ENCODE results near the gene CNNM3. TPM values are rescaled to one million over a fixed set of nuclear protein-coding genes. Genes with fewer than 3 reads are reported as not detected.
"Not testable (repeated sequence)": the region's sequence is repeated elsewhere in the genome, so short reads cannot be mapped to it uniquely, and the experiment has no call there.

CNNM3 gene
- total RNA-seq, 2 donors from 2014 or later = 4.2 to 7.9 TPM

- peaks cover 0 to 51% of the 10 kb centered on the region in 2 donors for H3K4me1 ChIP-seq
- no peak for DNase-seq (ENCODE audit: low spot score)
- peak overlapping the region; percentile 69 to 79 for H3K27ac ChIP-seq
- H3K27me3 ChIP-seq = no peaks in the 10 kb centered on the region
- peaks cover 44% of the 10 kb centered on the region for H3K36me3 ChIP-seq
- TF ChIP-seq, protein P1, sequence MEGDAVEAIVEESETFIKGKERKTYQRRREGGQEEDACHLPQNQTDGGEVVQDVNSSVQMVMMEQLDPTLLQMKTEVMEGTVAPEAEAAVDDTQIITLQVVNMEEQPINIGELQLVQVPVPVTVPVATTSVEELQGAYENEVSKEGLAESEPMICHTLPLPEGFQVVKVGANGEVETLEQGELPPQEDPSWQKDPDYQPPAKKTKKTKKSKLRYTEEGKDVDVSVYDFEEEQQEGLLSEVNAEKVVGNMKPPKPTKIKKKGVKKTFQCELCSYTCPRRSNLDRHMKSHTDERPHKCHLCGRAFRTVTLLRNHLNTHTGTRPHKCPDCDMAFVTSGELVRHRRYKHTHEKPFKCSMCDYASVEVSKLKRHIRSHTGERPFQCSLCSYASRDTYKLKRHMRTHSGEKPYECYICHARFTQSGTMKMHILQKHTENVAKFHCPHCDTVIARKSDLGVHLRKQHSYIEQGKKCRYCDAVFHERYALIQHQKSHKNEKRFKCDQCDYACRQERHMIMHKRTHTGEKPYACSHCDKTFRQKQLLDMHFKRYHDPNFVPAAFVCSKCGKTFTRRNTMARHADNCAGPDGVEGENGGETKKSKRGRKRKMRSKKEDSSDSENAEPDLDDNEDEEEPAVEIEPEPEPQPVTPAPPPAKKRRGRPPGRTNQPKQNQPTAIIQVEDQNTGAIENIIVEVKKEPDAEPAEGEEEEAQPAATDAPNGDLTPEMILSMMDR (IDR thresholded peaks at IDR 0.05) = no peak
- H3K9me3 ChIP-seq = no peaks in the 10 kb centered on the region
- H3K4me3 ChIP-seq = no peak overlapping the region
These were observed 43.6 kb downstream of the CNNM3 start for GRCh38 chr2:96859681-96860064.

DNA sequence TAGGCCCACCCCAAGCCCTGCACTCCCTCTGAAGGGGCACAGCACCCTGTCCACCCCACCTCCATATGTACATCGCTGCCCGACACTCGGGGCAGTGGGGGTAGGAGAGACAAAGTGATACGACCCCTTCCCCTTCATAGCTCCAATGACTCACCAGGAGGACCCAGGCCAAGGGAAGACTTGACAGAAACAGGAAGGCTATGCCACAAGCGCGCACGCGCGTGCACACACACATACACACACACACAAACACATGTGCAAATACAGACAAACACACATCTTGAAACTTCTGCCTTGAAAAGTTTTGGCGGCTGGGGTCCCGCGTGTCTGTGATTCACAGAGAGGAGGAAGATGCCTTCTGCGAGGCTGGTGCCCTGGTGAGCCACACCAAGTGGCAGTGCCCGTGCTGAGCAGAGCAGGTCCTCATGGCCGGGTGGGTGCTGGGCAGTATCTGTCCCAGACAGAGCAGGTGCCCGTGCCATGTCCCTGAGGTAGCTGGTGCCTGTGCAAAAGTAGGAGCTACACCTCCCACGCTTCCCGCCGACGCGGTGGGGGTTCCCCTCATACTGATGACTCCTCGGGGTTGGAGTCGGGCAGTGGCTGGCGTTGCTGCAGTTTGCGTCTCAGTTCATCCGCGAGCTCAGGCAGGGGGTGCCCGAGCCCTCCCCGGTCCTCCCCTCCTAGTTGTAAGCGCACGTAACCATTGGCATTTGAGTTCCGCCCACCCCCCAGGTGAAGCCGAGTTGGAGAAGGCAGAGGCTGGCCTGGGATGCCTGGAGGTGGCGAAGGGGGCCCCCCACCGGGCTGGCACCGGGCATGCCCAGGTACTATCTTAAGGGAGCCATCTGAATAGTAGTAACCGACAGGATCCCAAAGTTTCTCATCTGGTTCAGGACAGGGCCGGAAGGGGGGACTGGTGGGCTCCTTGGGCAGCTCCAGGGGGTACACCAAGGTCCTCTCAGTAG, 44.3 kb downstream of the CNNM3 start:
- TF ChIP-seq, protein P1 (IDR thresholded peaks at IDR 0.05) = no peak
- peaks cover 50% of the 10 kb centered on the region for H3K36me3 ChIP-seq
- H3K27ac ChIP-seq = peak overlapping the region; percentile 39 to 79
- DNase-seq (ENCODE audit: low spot score) = no peak
- H3K4me1 ChIP-seq = peaks cover 0 to 57% of the 10 kb centered on the region in 2 donors
- no peaks in the 10 kb centered on the region for H3K27me3 ChIP-seq
- H3K4me3 ChIP-seq = no peak overlapping the region
- H3K9me3 ChIP-seq = no peaks in the 10 kb centered on the region

- H3K36me3 ChIP-seq = peaks cover 58% of the 10 kb centered on the region
- no peak overlapping the region for H3K4me3 ChIP-seq
- no peaks in the 10 kb centered on the region for H3K27me3 ChIP-seq
- TF ChIP-seq, protein P1 (IDR thresholded peaks at IDR 0.05) = no peak
- H3K9me3 ChIP-seq = no peaks in the 10 kb centered on the region
- peaks cover 0 to 64% of the 10 kb centered on the region in 2 donors for H3K4me1 ChIP-seq
- no peak overlapping the region for H3K27ac ChIP-seq
- DNase-seq (ENCODE audit: low spot score) = no peak
These were observed 45.0 kb downstream of the CNNM3 start for GRCh38 chr2:96861074-96861473.

GRCh38 chr2:96863056-96863455, 47.0 kb downstream of the CNNM3 start:
- H3K27me3 ChIP-seq; DNase-seq (ENCODE audit: low spot score); H3K27ac ChIP-seq; H3K9me3 ChIP-seq; H3K4me3 ChIP-seq: not testable (repeated sequence)
- H3K4me1 ChIP-seq = peaks cover 0 to 70% of the 10 kb centered on the region in 2 donors
- H3K36me3 ChIP-seq = peaks cover 66% of the 10 kb centered on the region

GRCh38 chr2:96863575-96864342, 47.7 kb downstream of the CNNM3 start:
- no peak for DNase-seq (ENCODE audit: low spot score)
- H3K36me3 ChIP-seq = peaks cover 66% of the 10 kb centered on the region
- H3K4me1 ChIP-seq = peaks cover 0 to 69% of the 10 kb centered on the region in 2 donors
- H3K9me3 ChIP-seq = no peaks in the 10 kb centered on the region
- H3K27ac ChIP-seq = no peak overlapping the region
- no peaks in the 10 kb centered on the region for H3K27me3 ChIP-seq
- TF ChIP-seq, protein P1 (IDR thresholded peaks at IDR 0.05) = no peak
- no peak overlapping the region for H3K4me3 ChIP-seq
